NCI-H748 (cell line): ENCODE data around the gene LRFN4.

ENCODE experiments used
- DNase-seq: peaks from one replicate; lab custom pipeline; 2025; ENCODE audit not compliant: unreplicated experiment; lab: John Stamatoyannopoulos, UW

Gene LRFN4

GRCh38 chr11:66870131-66870530 is 13.3 kb downstream of the LRFN4 start:
- DNase-seq = no peak

- DNase-seq = no peak
Observed at GRCh38 chr11:66870616-66871520, 14.0 kb downstream of the LRFN4 start.

- DNase-seq = no peak
Observed at GRCh38 chr11:66871521-66871901, 14.6 kb downstream of the LRFN4 start.

- no peak for DNase-seq
Observed at GRCh38 chr11:66874232-66874631, 17.4 kb downstream of the LRFN4 start.

GRCh38 chr11:66875378-66875777 is 18.5 kb downstream of the LRFN4 start:
- no peak for DNase-seq

- DNase-seq = peak; percentile 15
Observed at GRCh38 chr11:66877588-66878385, 20.9 kb downstream of the LRFN4 start.

- no peak for DNase-seq
Observed at GRCh38 chr11:66878474-66878873, 21.6 kb downstream of the LRFN4 start.

- no peak for DNase-seq
Observed at GRCh38 chr11:66879000-66879399, 22.1 kb downstream of the LRFN4 start.

- no peak for DNase-seq
Observed at GRCh38 chr11:66879583-66879982, 22.7 kb downstream of the LRFN4 start.

- DNase-seq = no peak
Observed at GRCh38 chr11:66879999-66880398, 23.1 kb downstream of the LRFN4 start.

GRCh38 chr11:66880496-66881450 is 23.9 kb downstream of the LRFN4 start:
- DNase-seq = peak; percentile 68

- DNase-seq = no peak
Observed at GRCh38 chr11:66881451-66881835, 24.6 kb downstream of the LRFN4 start.

GRCh38 chr11:66881927-66882452 is 25.1 kb downstream of the LRFN4 start:
- DNase-seq = no peak

GRCh38 chr11:66882561-66883015 is 25.7 kb downstream of the LRFN4 start:
- DNase-seq = peak; percentile 37

GRCh38 chr11:66883016-66883965 is 26.4 kb downstream of the LRFN4 start:
- DNase-seq = peak; percentile 70

- DNase-seq = no peak
Observed at GRCh38 chr11:66884443-66884842, 27.6 kb downstream of the LRFN4 start.

GRCh38 chr11:66885469-66885868 is 28.6 kb downstream of the LRFN4 start:
- no peak for DNase-seq

GRCh38 chr11:66885950-66886440 is 29.1 kb downstream of the LRFN4 start:
- no peak for DNase-seq

- DNase-seq = no peak
Observed at GRCh38 chr11:66886671-66887221, 29.9 kb downstream of the LRFN4 start.
